GM12873 (cell line): ENCODE results near the gene RTL10.

Experiments
- TF ChIP-seq, protein P1 (sequence below): IDR thresholded peaks from 2 replicates; pipeline ENCODE4 v1.5.1; 2012; ENCODE audit warnings: low read depth, mild to moderate bottlenecking, moderate library complexity, low read length, control low read depth; ENCODE audit not compliant: insufficient read depth; ENCODE audit errors: missing control alignments

Gene RTL10

DNA sequence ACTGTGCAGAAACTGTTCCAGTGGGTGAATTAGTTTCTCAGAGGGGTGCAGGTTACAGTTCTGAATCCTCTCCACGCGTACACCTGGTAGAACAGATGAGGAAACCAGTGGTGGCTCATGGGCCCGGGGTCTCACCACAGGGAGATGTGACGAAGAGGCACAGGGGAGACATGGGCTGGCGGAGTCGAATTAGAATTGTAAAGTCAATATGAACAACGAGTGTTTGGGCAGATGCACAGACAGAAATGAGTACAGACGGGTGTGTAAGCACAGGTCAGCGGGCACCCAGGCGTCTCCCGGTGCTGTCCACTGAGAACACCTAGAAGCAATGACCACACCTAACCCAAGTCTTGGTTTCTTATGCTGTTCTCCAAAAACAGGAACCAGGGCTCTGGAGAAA is 41.8 kb downstream of the RTL10 start:
- TF ChIP-seq, protein P1, sequence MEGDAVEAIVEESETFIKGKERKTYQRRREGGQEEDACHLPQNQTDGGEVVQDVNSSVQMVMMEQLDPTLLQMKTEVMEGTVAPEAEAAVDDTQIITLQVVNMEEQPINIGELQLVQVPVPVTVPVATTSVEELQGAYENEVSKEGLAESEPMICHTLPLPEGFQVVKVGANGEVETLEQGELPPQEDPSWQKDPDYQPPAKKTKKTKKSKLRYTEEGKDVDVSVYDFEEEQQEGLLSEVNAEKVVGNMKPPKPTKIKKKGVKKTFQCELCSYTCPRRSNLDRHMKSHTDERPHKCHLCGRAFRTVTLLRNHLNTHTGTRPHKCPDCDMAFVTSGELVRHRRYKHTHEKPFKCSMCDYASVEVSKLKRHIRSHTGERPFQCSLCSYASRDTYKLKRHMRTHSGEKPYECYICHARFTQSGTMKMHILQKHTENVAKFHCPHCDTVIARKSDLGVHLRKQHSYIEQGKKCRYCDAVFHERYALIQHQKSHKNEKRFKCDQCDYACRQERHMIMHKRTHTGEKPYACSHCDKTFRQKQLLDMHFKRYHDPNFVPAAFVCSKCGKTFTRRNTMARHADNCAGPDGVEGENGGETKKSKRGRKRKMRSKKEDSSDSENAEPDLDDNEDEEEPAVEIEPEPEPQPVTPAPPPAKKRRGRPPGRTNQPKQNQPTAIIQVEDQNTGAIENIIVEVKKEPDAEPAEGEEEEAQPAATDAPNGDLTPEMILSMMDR, result no peak

DNA sequence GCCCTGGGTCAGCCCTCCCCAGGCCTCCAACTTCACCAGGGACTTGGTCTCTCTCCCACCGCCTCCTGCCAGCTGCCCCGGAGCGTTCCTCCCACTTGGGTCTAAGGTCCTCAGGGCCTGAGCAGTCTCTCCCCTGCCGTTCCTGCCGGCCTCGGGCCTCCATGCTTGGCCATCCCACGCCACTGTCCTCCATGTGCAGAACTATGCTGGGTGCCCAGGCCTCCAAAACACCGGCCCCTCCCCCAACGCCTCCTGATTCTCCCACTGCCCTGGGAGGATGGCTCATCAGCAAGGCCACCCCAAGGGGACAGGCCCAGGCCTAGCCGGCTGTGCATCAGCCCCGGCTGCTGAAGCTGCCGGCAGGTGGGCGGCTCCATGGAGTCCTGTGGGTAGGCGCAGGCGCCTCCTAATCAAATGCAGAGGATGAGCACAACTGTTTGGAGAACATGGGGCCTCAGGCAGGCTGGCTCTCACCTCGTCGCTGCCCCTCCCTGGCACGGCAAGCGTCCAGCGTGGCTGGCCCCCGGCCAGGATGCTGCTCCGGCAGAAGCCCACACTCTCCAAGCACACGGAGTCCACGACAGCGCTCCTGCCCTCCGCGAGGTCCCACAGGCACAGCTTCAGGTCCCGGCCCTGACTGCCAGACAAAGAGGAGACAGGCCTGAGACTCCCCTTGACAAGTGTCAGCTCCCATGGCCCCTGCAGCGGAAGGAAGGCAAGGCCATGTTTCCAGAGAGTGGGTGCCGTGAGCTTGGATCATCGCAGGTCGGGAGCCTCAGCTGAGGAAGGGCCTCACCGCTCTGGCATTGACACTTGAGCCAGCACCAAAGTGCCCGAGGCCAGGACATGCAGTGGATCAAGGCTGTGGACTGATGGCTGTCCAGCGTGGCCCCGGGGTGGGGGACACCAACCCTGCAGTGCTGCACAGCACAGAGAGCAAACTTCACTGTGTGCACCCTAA is 42.6 kb downstream of the RTL10 start:
- TF ChIP-seq, protein P1, result no peak

DNA sequence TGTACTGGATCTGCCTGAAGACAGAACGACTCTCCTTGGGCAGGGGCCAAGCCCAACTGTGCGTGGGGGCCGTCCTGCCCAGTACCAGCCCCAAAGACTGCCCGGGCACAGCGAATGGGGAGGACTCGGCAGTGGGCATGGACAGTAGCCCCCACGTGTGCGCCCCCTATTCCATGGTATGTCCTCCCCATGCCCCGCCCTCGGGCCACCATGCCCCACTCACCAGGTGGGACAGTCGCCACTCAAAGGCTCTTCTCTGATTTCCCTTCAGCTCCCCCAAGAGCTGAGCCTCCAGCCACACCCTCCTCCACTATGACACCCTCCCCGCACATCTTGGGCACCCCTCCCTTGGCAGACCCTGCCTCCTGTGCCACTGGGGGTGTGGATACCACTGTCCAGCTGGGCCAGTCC is 43.5 kb downstream of the RTL10 start:
- TF ChIP-seq, protein P1, result no peak

- TF ChIP-seq, protein P1, result no peak
These were observed 44.1 kb downstream of the RTL10 start for GRCh38 chr22:19810381-19811201.

GRCh38 chr22:19809741-19810140 is 44.9 kb downstream of the RTL10 start:
- TF ChIP-seq, protein P1, result no peak

GRCh38 chr22:19808873-19809478 is 45.7 kb downstream of the RTL10 start:
- TF ChIP-seq, protein P1, result no peak
